Measurements from ENCODE around the gene PRSS38.

PRSS38 gene

DNA sequence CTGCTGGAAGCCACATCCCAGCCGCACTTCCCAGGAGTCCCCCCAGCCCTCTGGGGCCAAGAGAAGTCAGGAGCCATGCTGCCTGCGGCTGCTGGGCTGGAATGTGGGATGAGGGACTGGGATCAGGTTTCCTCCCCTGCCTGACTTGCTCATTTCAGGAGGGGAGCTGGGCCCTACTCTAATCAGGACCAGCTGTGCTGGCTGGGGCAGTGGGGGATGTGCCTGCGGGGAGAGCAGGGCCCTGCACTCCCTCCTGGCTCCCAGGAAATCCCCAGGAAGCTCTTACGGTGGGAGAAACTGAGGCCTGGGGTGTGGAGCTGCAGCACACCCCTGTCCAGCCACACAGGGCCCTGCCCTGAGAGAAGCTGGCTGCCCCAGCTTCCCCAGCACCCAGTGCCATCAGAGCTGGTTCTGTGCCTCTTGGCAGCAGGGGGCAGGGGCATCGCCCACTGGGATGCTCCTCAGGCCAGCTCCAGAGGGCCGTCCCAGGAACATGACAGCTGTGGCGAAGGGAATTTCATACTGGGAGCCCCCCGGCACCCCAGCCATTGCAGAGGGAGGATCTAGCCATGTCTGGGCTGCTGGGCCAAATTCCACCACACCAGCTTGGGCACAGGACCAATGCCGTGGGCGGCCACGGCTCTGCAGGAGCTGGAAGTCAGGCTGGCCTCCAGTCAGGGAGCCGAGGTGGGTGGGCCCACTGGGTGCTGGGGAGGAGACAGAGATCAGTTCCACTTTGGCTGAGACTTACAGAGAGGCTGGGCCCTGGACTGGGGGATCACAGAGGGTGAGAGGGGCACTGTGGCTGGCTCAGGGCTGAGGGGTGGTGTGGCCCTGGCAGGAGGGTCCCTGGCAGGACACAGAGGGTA lies 21.3 kb upstream of the PRSS38 start:
- DNase-seq, result no peak

DNA sequence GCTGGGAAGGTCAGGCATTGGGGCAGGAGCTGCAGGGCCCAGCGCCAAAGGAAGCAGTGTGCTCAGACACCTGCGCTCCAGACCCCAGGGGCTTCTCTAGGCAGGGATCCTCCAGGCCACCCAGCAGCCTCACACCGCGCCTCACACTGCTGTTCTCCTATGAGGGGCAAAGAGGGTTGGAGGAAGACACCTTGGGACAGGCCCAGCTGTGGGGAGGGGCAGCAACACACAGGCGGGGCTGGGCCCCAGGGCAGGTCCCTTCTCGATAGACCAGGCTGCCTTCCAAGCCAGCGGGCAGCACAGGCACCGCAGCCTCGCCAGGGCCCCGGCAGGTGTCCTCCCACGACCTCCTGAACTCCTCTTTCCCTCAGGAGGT lies 20.7 kb upstream of the PRSS38 start:
- no peak for DNase-seq

- no peak for DNase-seq
Observed at GRCh38 chr1:227795732-227796131, 19.7 kb upstream of the PRSS38 start.

GRCh38 chr1:227796359-227796915 lies 19.0 kb upstream of the PRSS38 start:
- DNase-seq, result no peak

GRCh38 chr1:227797144-227797543 lies 18.3 kb upstream of the PRSS38 start:
- no peak for DNase-seq

- DNase-seq, result no peak
Observed at GRCh38 chr1:227797625-227798024, 17.9 kb upstream of the PRSS38 start.

GRCh38 chr1:227798078-227798802 lies 17.2 kb upstream of the PRSS38 start:
- DNase-seq, result no peak

GRCh38 chr1:227799756-227800155 lies 15.7 kb upstream of the PRSS38 start:
- DNase-seq, result no peak

GRCh38 chr1:227803933-227804332 lies 11.5 kb upstream of the PRSS38 start:
- no peak for DNase-seq

- no peak for DNase-seq
Observed at GRCh38 chr1:227805606-227806197, 9.8 kb upstream of the PRSS38 start.

DNA sequence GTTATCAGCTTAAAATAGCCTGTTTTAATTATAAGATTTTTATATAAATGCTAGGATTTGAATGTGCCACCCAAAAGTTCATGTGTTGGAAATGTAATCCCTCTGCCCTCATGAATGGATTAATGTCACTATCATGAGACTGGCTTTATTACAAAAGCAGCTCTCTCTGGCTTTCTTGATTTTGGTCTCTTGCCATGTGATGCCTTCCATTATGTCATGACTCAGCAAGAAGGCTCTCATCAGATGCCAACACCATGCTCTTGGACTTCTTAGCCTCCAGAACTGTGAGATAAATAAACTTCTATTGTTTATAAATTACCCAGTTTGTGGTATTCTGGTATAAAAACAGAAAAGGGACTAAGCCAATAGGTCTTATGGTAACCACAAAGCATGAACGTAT lies 6.9 kb upstream of the PRSS38 start:
- DNase-seq, result no peak

GRCh38 chr1:227809026-227809425 lies 6.4 kb upstream of the PRSS38 start:
- DNase-seq, result no peak

DNA sequence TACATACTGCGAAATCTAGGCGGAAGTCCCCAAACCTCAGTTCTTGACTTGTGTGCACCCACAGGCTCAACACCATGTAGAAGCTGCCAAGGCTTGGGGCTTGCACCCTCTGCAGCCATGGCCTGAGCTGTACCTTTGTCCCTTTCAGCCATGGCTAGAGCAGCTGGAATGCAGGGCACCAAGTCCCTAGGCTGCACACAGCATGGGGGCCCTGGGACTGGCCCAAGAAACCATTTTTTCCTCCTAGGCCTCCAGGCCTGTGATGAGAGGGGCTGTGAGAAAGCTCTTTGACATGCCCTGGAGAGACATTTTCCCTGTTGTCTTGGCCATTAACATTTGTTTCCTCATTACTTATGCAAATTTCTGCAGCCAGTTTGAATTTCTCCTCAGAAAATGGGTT lies 1.5 kb upstream of the PRSS38 start:
- no peak for DNase-seq

DNA sequence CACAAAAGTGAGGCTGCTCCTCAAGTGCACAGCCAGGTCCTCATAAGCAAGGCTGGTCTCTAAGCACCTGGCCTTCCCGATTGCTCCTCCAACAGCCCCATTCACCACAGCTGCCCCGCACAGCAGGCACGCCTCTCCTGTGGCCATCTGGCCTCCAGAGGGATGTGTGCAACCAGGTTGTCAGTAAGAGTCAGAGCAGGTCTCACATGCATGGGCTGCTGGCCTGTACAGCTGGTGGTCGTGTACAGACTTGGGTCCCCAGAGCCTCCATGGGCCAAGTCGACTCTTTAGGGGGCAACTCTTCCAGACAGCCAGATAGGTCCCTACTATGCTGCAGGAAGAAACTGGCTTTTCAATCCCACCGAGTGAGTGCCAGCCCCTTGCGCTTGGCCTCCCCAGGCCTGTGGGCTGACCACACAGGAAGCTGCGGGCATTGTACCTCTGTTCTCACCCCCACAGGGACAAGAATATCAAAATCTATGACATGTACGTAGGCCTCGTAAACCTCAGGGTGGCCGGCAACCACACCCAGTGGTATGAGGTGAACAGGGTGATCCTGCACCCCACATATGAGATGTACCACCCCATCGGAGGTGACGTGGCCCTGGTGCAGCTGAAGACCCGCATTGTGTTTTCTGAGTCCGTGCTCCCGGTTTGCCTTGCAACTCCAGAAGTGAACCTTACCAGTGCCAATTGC lies 1.4 kb downstream of the PRSS38 start:
- peak; percentile 13 for DNase-seq

DNA sequence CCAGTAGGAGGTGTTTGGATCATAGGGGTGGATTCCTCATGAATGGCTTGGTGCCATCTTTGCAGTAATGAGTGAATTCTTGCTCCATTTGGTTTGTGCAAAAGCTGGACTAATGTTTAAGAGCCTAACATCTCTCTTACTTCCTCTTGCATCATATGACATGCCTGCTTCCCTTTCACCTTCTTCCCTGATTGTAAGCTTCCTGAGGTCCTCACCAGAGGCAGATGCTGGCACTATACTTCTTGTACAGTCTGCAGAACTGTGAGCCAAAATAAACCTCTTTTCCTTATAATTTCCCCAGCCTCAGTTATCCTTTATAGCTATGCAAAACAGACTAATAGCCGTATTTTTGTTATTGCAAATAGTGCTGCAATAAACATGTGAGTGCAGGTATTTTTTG lies 8.1 kb downstream of the PRSS38 start:
- DNase-seq, result no peak

GRCh38 chr1:227824204-227824603 lies 8.7 kb downstream of the PRSS38 start:
- no peak for DNase-seq

GRCh38 chr1:227828786-227829185 lies 13.3 kb downstream of the PRSS38 start:
- DNase-seq, result no peak

DNA sequence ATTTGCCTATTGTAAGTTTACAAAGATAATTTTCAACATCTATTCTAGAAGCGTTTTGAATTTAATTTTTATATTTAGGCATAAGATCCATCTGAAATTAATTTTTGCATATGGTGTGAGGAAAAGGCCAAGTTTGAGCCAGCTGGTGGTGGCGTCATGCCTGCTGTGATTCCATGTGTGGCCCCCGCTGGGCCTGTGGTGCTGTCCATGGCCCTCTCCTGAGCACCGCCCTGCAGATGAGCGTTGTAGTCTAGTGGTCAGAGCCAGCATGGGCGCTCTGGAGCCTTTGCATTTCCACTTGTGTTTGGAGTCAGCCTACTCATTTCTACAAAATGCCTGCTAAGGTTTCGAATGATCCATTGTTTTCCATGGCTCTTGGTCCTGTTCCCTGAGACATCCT lies 22.7 kb downstream of the PRSS38 start:
- DNase-seq, result no peak

DNA sequence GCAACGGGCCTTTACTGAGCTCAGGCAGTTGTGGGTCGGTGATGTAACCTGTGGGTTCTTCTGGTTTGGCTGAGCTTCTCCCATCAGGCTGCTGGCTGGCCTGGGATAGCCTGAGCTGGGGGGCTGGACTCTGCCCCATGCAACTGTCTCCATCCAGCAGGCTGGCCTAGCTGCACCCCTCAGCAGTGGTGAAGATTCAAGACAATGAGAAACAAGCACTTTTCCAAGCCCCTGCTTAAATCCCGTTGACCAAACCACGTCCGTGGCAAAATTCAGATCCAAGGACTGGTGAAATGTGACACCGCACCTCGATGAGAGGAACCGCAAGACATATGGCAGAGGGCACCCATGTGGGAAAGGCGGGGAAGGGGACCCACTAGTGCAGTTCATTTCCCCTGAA lies 25.6 kb downstream of the PRSS38 start:
- no peak for DNase-seq

DNA sequence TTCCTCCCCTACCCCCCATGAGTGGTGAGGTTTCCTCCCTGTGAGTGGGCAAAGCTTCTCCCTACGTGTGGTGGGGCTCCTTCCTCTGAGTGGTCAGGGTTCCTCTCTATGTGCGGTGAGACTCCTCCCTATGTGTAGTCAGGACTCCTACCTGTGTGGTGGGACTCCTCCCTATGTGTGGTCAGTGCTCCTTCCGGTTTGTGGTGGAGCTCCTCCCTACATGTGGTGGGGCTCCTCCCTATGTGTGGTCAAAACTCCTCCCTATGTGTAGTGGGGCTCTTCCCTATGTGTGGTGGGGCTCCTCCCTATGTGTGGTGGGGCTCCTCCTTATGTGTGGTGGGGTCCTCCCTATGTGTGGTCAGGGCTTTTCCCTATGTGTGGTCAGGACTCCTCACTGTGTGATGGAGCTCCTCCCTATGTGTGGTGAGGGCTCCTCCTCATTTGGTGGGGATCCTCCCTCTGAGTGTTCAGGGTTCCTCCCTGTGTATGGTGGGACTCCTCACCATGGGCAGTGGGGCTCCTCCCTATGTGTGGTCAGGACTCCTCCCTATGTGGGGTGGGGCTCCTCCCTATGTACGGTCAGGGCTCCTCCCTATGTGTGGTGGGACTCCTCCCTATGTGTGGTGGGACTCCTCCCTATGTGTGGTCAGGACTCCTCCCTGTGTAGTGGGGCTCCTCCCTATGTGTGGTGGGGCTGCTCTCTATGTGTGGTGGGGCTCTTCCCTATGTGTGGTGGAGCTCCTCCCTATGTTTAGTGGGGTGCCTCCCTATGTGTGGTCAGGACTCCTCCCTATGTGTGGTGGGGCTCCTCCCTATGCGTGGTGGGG lies 29.1 kb downstream of the PRSS38 start:
- no peak for DNase-seq

DNA sequence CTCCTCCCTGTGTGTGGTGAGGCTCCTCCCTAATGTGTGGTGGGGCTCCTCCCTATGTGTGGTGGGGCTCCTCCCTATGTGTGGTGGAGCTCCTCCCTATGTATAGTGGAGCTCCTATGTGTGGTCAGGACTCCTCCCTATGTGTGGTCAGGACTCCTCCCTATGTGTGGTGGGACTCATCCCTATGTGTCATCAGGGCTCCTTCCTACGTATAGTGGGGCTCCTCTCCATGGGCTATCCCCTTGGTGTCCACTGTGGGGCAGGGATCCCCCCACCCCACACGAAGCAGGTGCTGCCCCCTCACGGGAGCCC lies 29.6 kb downstream of the PRSS38 start:
- DNase-seq, result no peak

DNA sequence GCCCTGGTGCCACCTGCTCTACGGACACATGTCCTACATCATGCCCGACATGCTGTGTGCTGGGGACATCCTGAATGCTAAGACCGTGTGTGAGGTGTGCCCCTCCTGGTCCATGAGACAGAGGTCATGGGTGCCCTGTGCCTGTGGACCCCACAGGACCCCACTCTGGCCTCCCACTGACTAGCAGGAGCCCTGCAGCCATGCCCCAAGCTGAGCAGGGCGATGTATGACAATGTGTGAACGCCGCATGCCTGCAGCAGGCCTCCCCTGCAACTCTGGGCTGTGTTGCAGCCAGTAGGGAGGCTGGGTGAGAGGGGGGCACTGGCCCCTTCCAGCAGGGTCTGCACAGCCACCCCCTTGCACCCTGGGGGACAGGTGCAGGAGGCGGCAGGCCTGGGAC lies 30.0 kb downstream of the PRSS38 start:
- DNase-seq, result no peak

All from CD4-positive, alpha-beta T cell treated with Interleukin-12 subunit alpha and Interleukin-12 subunit beta, for 1 hour (primary cell).